ENCODE results near the gene IL17A.

GRCh38 chr6:52208612-52209011 lies 22.4 kb downstream of the IL17A start:
- no peak for TF ChIP-seq POLR2A (IDR thresholded peaks at IDR 0.05)
- TF ChIP-seq CTCF (IDR thresholded peaks at IDR 0.05 in 4 of 5, conservative IDR thresholded peaks at IDR 0.05 in 1 of 5) = no peak
